Activated T-helper 1 cell treated with anti-CD3 and anti-CD28 coated beads, Interleukin-12 subunit alpha, Interleukin-12 subunit beta, Interleukin-2, Interleukin-4 antibody, amounts not matched to agents 30 ng/mL and 10 ng/mL and 1 ng/mL, durations not matched to agents 14 hours and 24 hours and 36 hours (primary cell): Measurements from ENCODE around the gene RPL36A. TPM values are rescaled to one million over a fixed set of nuclear protein-coding genes. Genes with fewer than 3 reads are reported as not detected.
A peak's percentile ranks its signal among the peaks of the same experiment; 100 is the strongest.

ENCODE experiments used
- DNase-seq: peaks from one replicate; pipeline ENCODE4 v3.0.0; 2021; ENCODE audit warnings: low spot score
- H3K27ac Mint-ChIP-seq: one replicate; pipeline ENCODE4 v1.8.0; 2021; ENCODE audit warnings: mild to moderate bottlenecking, mixed read lengths
- H3K27me3 Mint-ChIP-seq: one replicate; pipeline ENCODE4 v1.8.0; 2022; ENCODE audit warnings: mild to moderate bottlenecking, moderate library complexity, mixed read lengths; ENCODE audit not compliant: insufficient read depth
- H3K36me3 Mint-ChIP-seq: one replicate; pipeline ENCODE4 v1.8.0; 2021; ENCODE audit warnings: low read depth, mixed read lengths
- H3K4me1 Mint-ChIP-seq: one replicate; pipeline ENCODE4 v1.8.0; 2021; ENCODE audit warnings: low read depth, mixed read lengths
- H3K4me3 Mint-ChIP-seq: one replicate; pipeline ENCODE4 v1.8.0; 2021; ENCODE audit warnings: mild to moderate bottlenecking, moderate library complexity, mixed read lengths
- H3K9me3 Mint-ChIP-seq: one replicate; pipeline ENCODE4 v1.8.0; 2021; ENCODE audit warnings: mixed read lengths
- intact Hi-C: fragments of 100-400 bp; cut with micrococcal nuclease; formaldehyde crosslinking; loops from one replicate; pipeline ENCODE4 v1.15.1; 2024
- total RNA-seq: library from RNA; stranded (reverse); gene quantifications from 2 replicates; pipeline ENCODE4 v1.2.3, GENCODE V29; 2022

Gene RPL36A
- total RNA-seq, result 226 and 269 TPM in 2 replicates

- Mint-ChIP-seq H3K27me3 (peaks cover 2% of the 10 kb centered on the region), H3K36me3 (peaks cover 37% of the 10 kb centered on the region), H3K4me3 (peak within 1 kb of the TSS; percentile 98), H3K9me3 (no peaks in the 10 kb centered on the region), H3K27ac (peak within 1 kb of the TSS; percentile 94), H3K4me1 (peaks cover 7% of the 10 kb centered on the region)
- intact Hi-C loops, result loop anchor here (1.0 to 5.0 kb wide), 5 partner anchors 17 to 571 kb away; partner anchors contain the start of genes CENPI, CSTF2, HNRNPH2 and TIMM8A
- DNase-seq, result peak; percentile 75
These were observed at the start of gene RPL36A for GRCh38 chrX:101390664-101391525. Gene RPL36A (plus strand): TSS chrX:101391011. CDS start chrX:101391044, 33 bp downstream.

- no peaks in the 10 kb centered on the region for H3K9me3 Mint-ChIP-seq
- DNase-seq, result no peak
- peak overlapping the region; percentile 90 for H3K4me3 Mint-ChIP-seq
- no peaks in the 10 kb centered on the region for H3K27me3 Mint-ChIP-seq
- H3K4me1 Mint-ChIP-seq, result peaks cover 5% of the 10 kb centered on the region
- peak overlapping the region; percentile 80 for H3K27ac Mint-ChIP-seq
- H3K36me3 Mint-ChIP-seq, result peaks cover 15% of the 10 kb centered on the region
- intact Hi-C loops, result loop anchor here (1.0 to 10.0 kb wide), 7 partner anchors 42 to 587 kb away; partner anchors contain the start of genes CENPI, CSTF2, HNRNPH2 and ZMAT1
These were observed 42.9 kb upstream of the RPL36A start for GRCh38 chrX:101347859-101348451.

GRCh38 chrX:101348452-101349192 is 42.2 kb upstream of the RPL36A start, which contains the start of gene TIMM8A:
Gene TIMM8A (minus strand): TSS chrX:101348742. CDS start chrX:101348664, 78 bp downstream.
- intact Hi-C loops, result loop anchor here (1.0 to 10.0 kb wide), 7 partner anchors 42 to 586 kb away; partner anchors contain the start of genes CENPI, CSTF2, HNRNPH2 and ZMAT1
- Mint-ChIP-seq H3K9me3 (no peaks in the 10 kb centered on the region), H3K4me3 (peak within 1 kb of the TSS; percentile 90), H3K27ac (peak within 1 kb of the TSS; percentile 80), H3K27me3 (no peaks in the 10 kb centered on the region), H3K4me1 (peaks cover 5% of the 10 kb centered on the region), H3K36me3 (peaks cover 15% of the 10 kb centered on the region)
- peak; percentile 72 for DNase-seq

- DNase-seq, result no peak
- peaks cover 5% of the 10 kb centered on the region for H3K4me1 Mint-ChIP-seq
- no peaks in the 10 kb centered on the region for H3K9me3 Mint-ChIP-seq
- peak overlapping the region; percentile 90 for H3K4me3 Mint-ChIP-seq
- H3K27ac Mint-ChIP-seq, result peak overlapping the region; percentile 80
- no peaks in the 10 kb centered on the region for H3K27me3 Mint-ChIP-seq
- H3K36me3 Mint-ChIP-seq, result peaks cover 12% of the 10 kb centered on the region
- intact Hi-C loops, result loop anchor here (2.0 to 10.0 kb wide), 3 partner anchors 142 to 586 kb away; partner anchors contain the start of genes CSTF2 and ZMAT1
These were observed 41.6 kb upstream of the RPL36A start for GRCh38 chrX:101349193-101349562.

- intact Hi-C loops, result no loop called here
- Mint-ChIP-seq H3K27ac (no peak overlapping the region), H3K4me3 (no peak overlapping the region), H3K27me3 (peaks cover 5% of the 10 kb centered on the region), H3K4me1 (no peaks in the 10 kb centered on the region), H3K36me3 (no peaks in the 10 kb centered on the region), H3K9me3 (no peaks in the 10 kb centered on the region)
- DNase-seq, result no peak
These were observed 33.5 kb upstream of the RPL36A start for GRCh38 chrX:101357166-101357795.

GRCh38 chrX:101359966-101360365 is 30.8 kb upstream of the RPL36A start:
- intact Hi-C loops, result no loop called here

GRCh38 chrX:101360390-101360789 is 30.4 kb upstream of the RPL36A start:
- intact Hi-C loops, result no loop called here
- DNase-seq, result no peak
- H3K27me3 Mint-ChIP-seq, result peaks cover 5% of the 10 kb centered on the region
- no peaks in the 10 kb centered on the region for H3K36me3 Mint-ChIP-seq
- H3K4me3 Mint-ChIP-seq, result no peak overlapping the region
- H3K27ac Mint-ChIP-seq, result no peak overlapping the region
- no peaks in the 10 kb centered on the region for H3K9me3 Mint-ChIP-seq
- H3K4me1 Mint-ChIP-seq, result no peaks in the 10 kb centered on the region

More at GRCh38 chrX:101359966-101360365, 30.8 kb upstream of the RPL36A start:
- DNase-seq, result no peak
- Mint-ChIP-seq H3K27me3 (peaks cover 5% of the 10 kb centered on the region), H3K36me3 (no peaks in the 10 kb centered on the region), H3K9me3 (no peaks in the 10 kb centered on the region), H3K4me1 (no peaks in the 10 kb centered on the region), H3K27ac (no peak overlapping the region), H3K4me3 (no peak overlapping the region)

GRCh38 chrX:101362116-101362515 is 28.7 kb upstream of the RPL36A start:
- DNase-seq, result no peak
- Mint-ChIP-seq H3K27me3 (peaks cover 5% of the 10 kb centered on the region), H3K4me3 (no peak overlapping the region), H3K27ac (no peak overlapping the region), H3K36me3 (no peaks in the 10 kb centered on the region), H3K4me1 (no peaks in the 10 kb centered on the region), H3K9me3 (no peaks in the 10 kb centered on the region)
- intact Hi-C loops, result no loop called here

GRCh38 chrX:101362757-101363156 is 28.1 kb upstream of the RPL36A start:
- Mint-ChIP-seq H3K36me3 (no peaks in the 10 kb centered on the region), H3K27me3 (peaks cover 5% of the 10 kb centered on the region), H3K9me3 (no peaks in the 10 kb centered on the region), H3K4me3 (no peak overlapping the region), H3K27ac (no peak overlapping the region), H3K4me1 (no peaks in the 10 kb centered on the region)
- intact Hi-C loops, result no loop called here
- no peak for DNase-seq

GRCh38 chrX:101365301-101365795 is 25.5 kb upstream of the RPL36A start:
- H3K36me3 Mint-ChIP-seq, result no peaks in the 10 kb centered on the region
- intact Hi-C loops, result no loop called here
- H3K27ac Mint-ChIP-seq, result no peak overlapping the region
- DNase-seq, result no peak
- peaks cover 2% of the 10 kb centered on the region for H3K27me3 Mint-ChIP-seq
- no peaks in the 10 kb centered on the region for H3K4me1 Mint-ChIP-seq
- no peaks in the 10 kb centered on the region for H3K9me3 Mint-ChIP-seq
- no peak overlapping the region for H3K4me3 Mint-ChIP-seq

GRCh38 chrX:101368800-101369199 is 22.0 kb upstream of the RPL36A start:
- Mint-ChIP-seq H3K27ac (no peak overlapping the region), H3K9me3 (no peaks in the 10 kb centered on the region), H3K36me3 (no peaks in the 10 kb centered on the region), H3K4me3 (no peak overlapping the region), H3K4me1 (no peaks in the 10 kb centered on the region), H3K27me3 (peaks cover 2% of the 10 kb centered on the region)
- intact Hi-C loops, result no loop called here
- no peak for DNase-seq

GRCh38 chrX:101369687-101370086 is 21.1 kb upstream of the RPL36A start:
- Mint-ChIP-seq H3K9me3 (no peaks in the 10 kb centered on the region), H3K4me3 (no peak overlapping the region), H3K4me1 (no peaks in the 10 kb centered on the region), H3K27ac (no peak overlapping the region), H3K27me3 (peaks cover 2% of the 10 kb centered on the region), H3K36me3 (no peaks in the 10 kb centered on the region)
- no peak for DNase-seq
- intact Hi-C loops, result no loop called here
